B cell (primary cell): ENCODE data around the gene C15orf62.

Experiments
- CTCF ChIP-seq: fragments of 200-600 bp; IDR thresholded peaks from one replicate; pipeline ENCODE4 v1.8.0; 2022; ENCODE audit warnings: antibody characterized with exemption, mild to moderate bottlenecking
- EZH2 ChIP-seq: IDR thresholded peaks from 2 replicates; pipeline ENCODE4 v1.6.1; 2012; ENCODE audit warnings: borderline replicate concordance, low read depth, mild to moderate bottlenecking, moderate library complexity, low read length; ENCODE audit not compliant: insufficient read depth, poor library complexity, severe bottlenecking

GRCh38 chr15:40789999-40790398 is 20.2 kb downstream of the C15orf62 start:
- TF ChIP-seq CTCF: no peak
- TF ChIP-seq EZH2: no peak
